ENCODE results near the gene TINAGL1.

Gene TINAGL1

DNA sequence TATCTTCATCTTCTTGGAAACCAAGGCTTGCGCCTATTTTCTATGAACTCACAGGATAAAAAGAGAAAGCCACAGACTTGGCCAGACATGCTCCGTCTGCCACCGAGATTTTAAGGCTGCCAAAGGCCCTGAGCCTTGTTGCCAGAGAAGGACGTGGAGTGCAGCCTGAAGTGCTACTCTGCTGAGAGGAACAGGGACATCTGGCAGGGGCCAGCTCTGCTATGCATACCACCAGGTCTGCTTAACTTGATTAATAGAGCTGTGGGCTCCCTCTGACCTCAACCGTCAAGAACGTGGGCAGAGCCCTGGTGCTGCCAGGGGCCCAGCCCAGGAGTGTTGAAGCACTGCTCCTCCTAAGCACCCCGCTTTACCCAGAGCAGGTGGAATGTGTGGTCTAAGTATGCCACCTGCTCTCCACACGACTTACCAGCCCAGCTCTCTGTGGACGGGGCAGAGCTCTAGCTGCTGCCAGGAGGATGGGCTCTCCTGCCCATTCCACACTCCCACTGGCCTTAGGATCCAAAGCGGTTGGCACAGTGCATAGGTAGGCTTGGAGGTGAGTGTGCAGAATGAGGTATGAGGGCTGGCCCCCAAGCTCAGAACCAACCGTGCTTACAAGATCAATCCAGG, 51.7 kb downstream of the TINAGL1 start:
- DNase-seq, result no peak

DNA sequence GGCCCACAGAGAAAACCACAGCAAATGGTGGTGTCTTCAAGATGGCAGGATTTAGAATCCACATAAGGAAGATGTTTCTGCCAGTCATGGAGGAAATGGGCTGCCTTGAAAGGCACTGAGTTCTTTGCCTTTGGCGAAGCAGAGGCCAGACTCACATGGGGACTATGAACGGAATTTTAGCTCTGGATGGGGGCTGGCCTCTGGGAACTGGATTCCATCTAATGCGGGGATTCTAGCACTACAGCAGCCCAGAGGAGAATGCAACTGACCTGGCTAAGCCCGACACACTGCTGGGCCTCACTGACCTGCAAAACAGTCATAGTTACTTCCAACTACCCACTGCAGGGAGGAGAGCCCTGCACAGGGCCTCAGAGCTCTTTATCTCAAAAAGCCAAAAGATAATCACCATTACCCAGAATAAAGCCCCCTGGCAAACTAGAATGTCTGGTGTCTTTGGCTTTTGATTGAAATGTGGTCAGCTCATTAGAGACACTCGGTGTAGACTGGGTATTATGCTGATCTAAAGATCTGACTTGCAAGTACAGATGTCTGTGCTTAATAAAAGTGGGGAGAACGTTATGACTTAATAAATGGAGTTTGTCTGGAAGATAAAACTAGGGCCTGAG, 52.7 kb downstream of the TINAGL1 start:
- no peak for DNase-seq

DNA sequence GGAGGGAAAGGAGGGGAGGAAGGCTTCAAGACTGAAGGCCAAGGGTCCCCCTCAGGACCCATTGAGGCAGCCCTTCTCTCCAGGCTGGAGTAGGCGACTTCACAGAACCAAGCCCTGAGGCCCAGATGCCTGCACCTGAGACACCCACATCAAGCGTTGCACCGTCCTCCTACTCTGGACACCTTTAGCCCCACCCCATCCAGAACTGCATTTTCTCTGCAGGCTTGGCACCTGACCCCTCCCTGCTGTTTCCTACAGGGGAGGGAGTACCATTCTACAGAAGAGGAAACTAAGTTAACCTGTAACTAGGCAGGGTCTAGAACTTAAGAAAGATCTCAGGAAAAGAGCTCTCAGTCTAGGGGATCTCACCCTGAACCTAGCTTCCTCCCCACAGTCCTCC, 56.3 kb downstream of the TINAGL1 start:
- no peak for DNase-seq

DNA sequence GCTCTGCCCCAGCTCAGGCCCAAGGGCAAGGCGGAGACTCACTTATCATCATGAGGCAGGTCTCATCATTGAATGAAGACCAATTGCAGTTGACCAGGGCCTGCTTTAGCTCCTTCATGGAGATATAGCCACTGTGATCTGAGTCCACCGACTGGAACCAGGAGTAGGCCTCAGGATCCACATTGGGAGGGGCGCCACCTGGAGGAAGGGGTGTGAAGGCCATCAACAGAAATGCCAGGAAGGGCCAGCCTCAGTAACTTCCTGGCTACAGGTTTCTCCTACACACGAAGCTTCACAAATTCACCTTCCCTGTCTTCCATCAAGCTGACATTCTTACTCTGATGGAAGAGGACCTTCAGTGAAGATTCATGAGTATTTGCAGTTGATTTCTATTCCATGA, 56.8 kb downstream of the TINAGL1 start:
- peak; percentile 14 for DNase-seq
